Uterus (tissue), 4 donors: ENCODE measurements around the gene PDE4D. TPM values are rescaled to one million over a fixed set of nuclear protein-coding genes. Genes with fewer than 3 reads are reported as not detected.

Experiments used
- DNase-seq, 2 donors: peaks; one replicate each; pipeline ENCODE4 v3.0.0-alpha.2; 2019 to 2020
- H3K27ac ChIP-seq, 2 donors: fragments of 200-600 bp; sonication (generic); 1 replicate in 1 of 2; 2 replicates in 1 of 2; pipeline ENCODE4 v1.5.1; 2016 to 2018
- H3K27me3 ChIP-seq, 2 donors: fragments of 200-600 bp; sonication (generic); one replicate each; pipeline ENCODE4 v1.5.1; 2018 to 2019; ENCODE audit warnings: control low read depth in 1 of 2
- H3K36me3 ChIP-seq, 2 donors: fragments of 200-600 bp; sonication (generic); one replicate each; pipeline ENCODE4 v1.5.1; 2019; ENCODE audit warnings: control low read depth in 1 of 2
- H3K4me1 ChIP-seq, 2 donors: fragments of 200-600 bp; sonication (generic); one replicate each; pipeline ENCODE4 v1.5.1; 2018 to 2019; ENCODE audit warnings: control low read depth in 1 of 2
- H3K4me3 ChIP-seq, 2 donors: fragments of 200-600 bp; sonication (generic); 1 replicate in 1 of 2; 2 replicates in 1 of 2; pipeline ENCODE4 v1.5.1; 2018 to 2019; ENCODE audit warnings: mild to moderate bottlenecking in 1 of 2
- H3K9me3 ChIP-seq, 2 donors: fragments of 200-600 bp; sonication (generic); one replicate each; pipeline ENCODE4 v1.5.1; 2019; ENCODE audit warnings: control low read depth in 1 of 2
- POLR2A ChIP-seq, 2 donors: fragments of 450-650 bp; IDR thresholded peaks; one replicate each; pipeline ENCODE4 v1.6.1; 2016; ENCODE audit warnings: antibody characterized with exemption in 2 of 2, mild to moderate bottlenecking in 1 of 2, moderate library complexity in 1 of 2
- intact Hi-C: fragments of 100-400 bp; cut with DNase I; formaldehyde crosslinking; loops from one replicate; pipeline ENCODE4 v1.15.1; 2023; ENCODE audit warnings: low total_unique reads
- total RNA-seq, 4 donors: library from RNA; depleted of rRNA in 3 of 4; stranded (reverse); fragments of >200 nt in 3 of 4; gene quantifications; one replicate each; pipeline versions ENCODE4 v1.1.0 to v1.2.4, GENCODE V29; 2014 to 2023
- TF ChIP-seq, protein P1 (sequence below), 4 experiments: fragments of 200-600 bp in 2 of 4; fragments of 450-650 bp in 2 of 4; sonication (generic) in 2 of 4; IDR thresholded peaks; one replicate each; pipeline ENCODE4 v1.5.1; 2016 to 2019; ENCODE audit warnings: antibody characterized with exemption in 4 of 4, mild to moderate bottlenecking in 2 of 4, moderate library complexity in 1 of 4
- donor health status: DM: yes; HTN: yes; CAD: no.

The PDE4D gene
- total RNA-seq, 4 donors from 2014 or later = 27.1 to 77.0 (median 45.8) TPM

DNA sequence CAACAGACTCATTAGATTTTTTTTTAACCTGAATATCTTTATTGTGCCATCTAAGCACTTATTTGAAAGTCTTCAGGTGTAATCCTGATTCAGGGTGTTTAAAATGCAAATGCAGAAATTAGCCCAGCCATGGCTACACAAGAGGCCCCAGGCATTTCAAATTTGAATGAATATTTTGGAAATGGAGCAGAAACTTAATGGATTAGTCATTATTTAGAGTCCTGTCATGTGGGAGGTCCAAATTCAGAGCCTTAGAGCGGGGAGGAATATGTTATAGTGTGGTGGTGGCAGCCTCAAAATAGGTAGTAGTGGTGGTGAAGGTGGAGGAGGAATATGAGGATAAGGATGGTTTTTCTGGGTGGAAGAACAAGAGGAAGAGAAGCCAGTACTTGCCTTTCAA lies 743.7 kb downstream of the PDE4D start:
- Histone ChIP-seq H3K4me1 (no peaks in the 10 kb centered on the region), H3K27ac (no peak overlapping the region), H3K27me3 (no peaks in the 10 kb centered on the region), H3K9me3 (no peaks in the 10 kb centered on the region), H3K4me3 (no peak overlapping the region), H3K36me3 (no peaks in the 10 kb centered on the region)
- intact Hi-C loops = no loop called here
- no peak for TF ChIP-seq POLR2A (IDR thresholded peaks at IDR 0.05)
- TF ChIP-seq, protein P1, sequence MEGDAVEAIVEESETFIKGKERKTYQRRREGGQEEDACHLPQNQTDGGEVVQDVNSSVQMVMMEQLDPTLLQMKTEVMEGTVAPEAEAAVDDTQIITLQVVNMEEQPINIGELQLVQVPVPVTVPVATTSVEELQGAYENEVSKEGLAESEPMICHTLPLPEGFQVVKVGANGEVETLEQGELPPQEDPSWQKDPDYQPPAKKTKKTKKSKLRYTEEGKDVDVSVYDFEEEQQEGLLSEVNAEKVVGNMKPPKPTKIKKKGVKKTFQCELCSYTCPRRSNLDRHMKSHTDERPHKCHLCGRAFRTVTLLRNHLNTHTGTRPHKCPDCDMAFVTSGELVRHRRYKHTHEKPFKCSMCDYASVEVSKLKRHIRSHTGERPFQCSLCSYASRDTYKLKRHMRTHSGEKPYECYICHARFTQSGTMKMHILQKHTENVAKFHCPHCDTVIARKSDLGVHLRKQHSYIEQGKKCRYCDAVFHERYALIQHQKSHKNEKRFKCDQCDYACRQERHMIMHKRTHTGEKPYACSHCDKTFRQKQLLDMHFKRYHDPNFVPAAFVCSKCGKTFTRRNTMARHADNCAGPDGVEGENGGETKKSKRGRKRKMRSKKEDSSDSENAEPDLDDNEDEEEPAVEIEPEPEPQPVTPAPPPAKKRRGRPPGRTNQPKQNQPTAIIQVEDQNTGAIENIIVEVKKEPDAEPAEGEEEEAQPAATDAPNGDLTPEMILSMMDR (IDR thresholded peaks at IDR 0.05) = no peak
- DNase-seq = no peak

DNA sequence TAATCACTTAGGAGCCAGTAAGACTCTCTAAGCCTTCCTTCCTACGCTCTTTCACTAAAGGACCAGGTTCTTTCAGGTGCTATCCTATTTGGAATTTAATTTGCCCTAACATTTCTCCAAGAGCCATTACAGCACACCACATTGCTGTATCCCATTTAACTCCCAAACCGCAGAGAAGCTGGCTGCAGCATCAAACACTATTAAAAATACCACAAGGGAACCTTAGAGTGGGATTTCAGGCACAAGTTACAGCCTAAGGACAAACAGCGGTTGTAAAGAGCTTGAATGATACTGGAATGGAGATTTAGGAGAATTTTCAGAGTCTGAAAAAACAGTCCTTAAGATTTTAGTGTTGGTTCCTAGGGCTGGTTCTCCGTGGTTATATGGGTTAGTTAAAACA lies 744.3 kb downstream of the PDE4D start:
- intact Hi-C loops = no loop called here
- no peak overlapping the region for H3K27ac ChIP-seq
- TF ChIP-seq, protein P1 (IDR thresholded peaks at IDR 0.05) = no peak
- TF ChIP-seq POLR2A (IDR thresholded peaks at IDR 0.05) = no peak

DNA sequence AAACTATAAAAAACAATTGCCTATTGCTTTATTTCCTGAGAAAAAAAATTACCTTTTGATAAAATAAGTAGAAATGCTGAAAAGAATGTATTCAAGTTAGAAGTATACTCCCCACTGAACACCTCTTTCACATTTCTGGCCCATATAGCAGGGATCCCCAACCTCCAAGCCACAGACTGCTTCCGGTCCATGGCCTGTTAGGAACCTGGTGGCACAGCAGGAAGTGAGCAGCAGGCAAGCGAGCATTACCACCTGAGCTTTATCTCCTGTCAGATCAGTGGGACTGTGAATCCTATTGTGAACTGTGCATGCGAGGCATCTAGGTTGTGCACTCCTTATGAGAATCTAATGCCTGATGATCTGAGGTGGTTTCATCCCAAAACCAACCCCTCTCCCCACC lies 746.8 kb downstream of the PDE4D start:
- Histone ChIP-seq H3K9me3 (no peaks in the 10 kb centered on the region), H3K27ac (no peak overlapping the region), H3K4me1 (no peaks in the 10 kb centered on the region), H3K4me3 (no peak overlapping the region), H3K36me3 (no peaks in the 10 kb centered on the region), H3K27me3 (no peaks in the 10 kb centered on the region)
- DNase-seq = no peak
- intact Hi-C loops = no loop called here
- TF ChIP-seq, protein P1 (IDR thresholded peaks at IDR 0.05) = no peak
- no peak for TF ChIP-seq POLR2A (IDR thresholded peaks at IDR 0.05)

More for the DNA sequence above, 744.3 kb downstream of the PDE4D start:
- Histone ChIP-seq H3K27me3 (no peaks in the 10 kb centered on the region), H3K9me3 (no peaks in the 10 kb centered on the region), H3K36me3 (no peaks in the 10 kb centered on the region), H3K4me1 (no peaks in the 10 kb centered on the region), H3K4me3 (no peak overlapping the region)
- DNase-seq = no peak

DNA sequence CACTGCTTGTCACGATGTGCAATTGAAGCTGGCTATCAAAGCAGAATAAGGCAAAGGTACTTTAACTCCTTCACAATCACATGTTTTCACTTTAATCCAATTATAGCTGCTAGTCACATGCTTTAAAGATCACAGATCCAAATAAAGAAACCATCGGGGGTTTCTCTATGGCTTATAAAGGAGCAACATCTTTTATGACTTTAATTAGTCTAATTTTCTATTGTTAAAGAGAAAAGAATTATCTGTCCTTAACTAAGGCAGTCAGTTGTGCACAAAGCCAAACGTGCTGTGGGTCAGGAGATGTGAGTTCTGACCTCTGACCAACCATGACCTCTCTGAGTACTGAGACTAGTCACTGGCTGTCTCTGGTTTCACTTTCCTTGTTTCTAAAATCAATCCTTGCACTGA lies 749.6 kb downstream of the PDE4D start:
- H3K4me1 ChIP-seq = no peaks in the 10 kb centered on the region
- H3K27me3 ChIP-seq = no peaks in the 10 kb centered on the region
- H3K36me3 ChIP-seq = no peaks in the 10 kb centered on the region
- DNase-seq = no peak
- H3K9me3 ChIP-seq = no peaks in the 10 kb centered on the region
- intact Hi-C loops = no loop called here
- no peak overlapping the region for H3K27ac ChIP-seq
- TF ChIP-seq POLR2A (IDR thresholded peaks at IDR 0.05) = no peak
- TF ChIP-seq, protein P1 (IDR thresholded peaks at IDR 0.05) = no peak
- H3K4me3 ChIP-seq = no peak overlapping the region

GRCh38 chr5:59142927-59143326 lies 750.6 kb downstream of the PDE4D start:
- H3K4me3 ChIP-seq = no peak overlapping the region
- TF ChIP-seq, protein P1 (IDR thresholded peaks at IDR 0.05) = no peak
- TF ChIP-seq POLR2A (IDR thresholded peaks at IDR 0.05) = no peak
- intact Hi-C loops = no loop called here
- no peaks in the 10 kb centered on the region for H3K36me3 ChIP-seq
- no peak overlapping the region for H3K27ac ChIP-seq
- no peak for DNase-seq
- H3K4me1 ChIP-seq = no peaks in the 10 kb centered on the region
- H3K27me3 ChIP-seq = no peaks in the 10 kb centered on the region
- H3K9me3 ChIP-seq = no peaks in the 10 kb centered on the region
